GM12801 (cell line): ENCODE data around the gene RNF17.

Experiments used
- CTCF ChIP-seq: IDR thresholded peaks from one replicate; pipeline ENCODE4 v1.5.1; 2011; ENCODE audit warnings: control low read depth; ENCODE audit not compliant: insufficient read length; ENCODE audit errors: extremely low read depth

The RNF17 gene

DNA sequence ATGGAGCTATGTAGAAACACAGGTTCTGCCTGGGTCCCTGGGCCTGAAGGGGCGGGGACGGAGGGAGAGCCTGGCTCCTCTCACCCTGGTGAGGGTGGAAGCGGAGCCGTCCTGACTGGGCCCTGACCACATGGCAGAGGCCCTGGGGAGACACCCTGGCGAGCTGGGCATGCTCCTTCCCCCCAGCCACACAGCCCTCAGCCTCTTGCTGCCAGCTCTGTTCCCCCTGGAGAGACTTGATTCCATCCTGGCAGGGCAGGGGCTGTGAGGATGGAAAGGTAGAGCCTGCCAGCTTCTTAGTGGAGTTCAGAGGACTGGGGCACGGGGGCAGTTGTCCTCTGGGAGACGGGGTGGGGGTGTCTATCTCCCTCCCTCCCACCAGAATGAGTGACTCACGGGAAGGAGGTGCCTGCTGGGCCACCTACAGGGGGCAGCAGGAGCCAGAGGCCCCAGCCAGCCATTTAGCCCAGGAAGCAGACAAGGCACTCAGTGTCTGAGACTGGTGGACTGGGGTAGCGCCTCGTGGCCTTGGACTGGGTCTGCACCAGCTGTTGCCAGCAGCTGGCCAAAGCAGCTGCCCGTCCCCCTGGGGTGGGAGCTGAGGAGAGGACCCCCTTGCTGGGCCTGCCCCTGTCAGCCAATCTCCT lies 22.8 kb upstream of the RNF17 start:
- TF ChIP-seq CTCF: no peak

DNA sequence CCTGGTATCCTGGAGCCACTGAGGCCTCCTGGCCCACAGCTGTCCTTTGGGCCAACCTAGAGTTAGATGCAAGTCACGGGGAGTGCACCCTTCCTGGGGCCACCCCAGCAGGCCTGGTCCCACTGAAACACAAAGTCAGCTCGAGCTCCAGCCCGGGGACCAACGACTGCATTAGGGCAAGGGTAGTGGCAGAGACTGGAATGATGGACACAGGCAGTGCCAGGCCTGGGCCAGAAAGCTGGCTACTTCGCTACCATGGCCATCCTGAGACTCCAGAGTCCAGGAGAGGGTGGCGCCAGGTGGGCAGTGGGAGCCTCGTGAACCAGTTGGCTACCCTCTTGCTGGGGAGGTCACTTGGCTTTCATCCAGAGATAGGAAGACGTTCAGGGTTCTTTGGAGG lies 22.2 kb upstream of the RNF17 start:
- no peak for TF ChIP-seq CTCF

DNA sequence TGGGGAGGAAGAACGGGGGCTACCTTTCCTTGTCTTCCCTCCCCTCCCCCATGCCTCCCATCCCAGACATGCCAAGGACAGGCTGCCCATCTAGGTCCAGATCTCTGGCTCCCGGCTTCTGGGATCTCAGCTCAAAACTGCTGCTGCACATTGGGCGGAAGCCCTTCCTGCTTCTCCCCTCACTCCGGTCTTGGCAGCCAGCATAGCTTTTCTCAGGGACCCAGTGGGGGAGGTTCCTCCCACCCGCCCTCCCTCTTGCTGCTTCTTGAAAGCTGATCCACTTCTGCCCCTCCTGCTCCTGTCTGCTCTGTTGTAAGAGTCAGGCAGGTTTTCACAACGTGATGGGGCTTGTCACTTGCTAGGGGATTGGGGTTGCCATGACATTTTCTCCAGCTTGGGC lies 21.7 kb upstream of the RNF17 start:
- no peak for TF ChIP-seq CTCF

- no peak for TF ChIP-seq CTCF
These were observed 21.0 kb upstream of the RNF17 start for GRCh38 chr13:24742977-24743376.

GRCh38 chr13:24744247-24744646 lies 19.7 kb upstream of the RNF17 start:
- TF ChIP-seq CTCF: no peak

- no peak for TF ChIP-seq CTCF
These were observed 18.5 kb upstream of the RNF17 start for GRCh38 chr13:24745516-24745860.

DNA sequence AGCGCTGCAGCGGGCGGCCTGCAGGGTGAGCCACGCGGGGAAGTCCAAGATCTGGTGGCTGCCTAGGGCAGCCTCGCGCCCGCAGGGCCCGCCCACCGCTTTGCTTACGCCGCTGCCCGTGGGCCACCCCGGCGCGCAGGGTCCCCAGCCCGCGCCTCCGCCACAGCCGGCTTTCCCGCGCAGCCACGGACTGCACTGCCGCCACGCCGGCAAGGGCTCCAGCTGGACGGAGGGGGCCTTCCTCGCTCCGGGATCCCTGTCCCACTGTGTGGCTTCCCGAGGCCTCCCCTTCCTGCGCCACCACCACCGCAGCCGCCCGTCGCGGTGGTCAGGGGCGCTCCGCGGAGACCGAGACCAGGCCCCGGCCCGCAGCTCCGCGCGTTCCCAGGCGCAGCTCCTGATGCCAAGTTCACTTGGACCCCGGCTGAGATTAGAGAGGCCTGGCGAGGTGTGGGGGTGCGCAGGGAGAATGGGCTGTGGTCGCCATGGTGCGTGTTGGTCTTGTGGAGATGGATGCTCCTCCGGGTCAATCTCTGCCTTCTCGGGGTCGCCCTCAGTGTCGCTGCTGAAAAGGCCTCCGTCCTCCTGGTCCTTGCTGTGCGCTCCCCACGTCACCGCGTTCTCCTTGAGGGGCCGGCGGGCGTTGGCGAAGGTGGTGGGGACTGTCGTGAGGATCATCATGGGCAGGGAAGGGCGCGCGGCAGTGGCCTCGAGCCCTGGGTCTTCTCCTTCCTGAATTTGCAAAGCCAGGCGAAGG lies 17.9 kb upstream of the RNF17 start:
- no peak for TF ChIP-seq CTCF
